A549 (cell line): ENCODE results near the gene ZNF316. TPM values are rescaled to one million over a fixed set of nuclear protein-coding genes. Genes with fewer than 3 reads are reported as not detected.

ENCODE experiments used
- ATAC-seq, 2 experiments: fragments of 200-7000 bp in 1 of 2; fragments of >200 bp in 1 of 2; cut with Nextera tagmentation in 1 of 2; cut with Tn5 transposase in 1 of 2; 3 replicates each; pipeline versions ENCODE4 v1.8.0 to v1.9.1; 2018 to 2020; ENCODE audit warnings: mild to moderate bottlenecking in 1 of 2, moderate library complexity in 1 of 2
- CTCF ChIA-PET: fragments of 300-600 bp; sonication (Branson Sonifier 250); formaldehyde crosslinking; extraction: SDS; loops from one replicate; lab custom pipeline; 2021; ENCODE audit warnings: antibody characterized with exemption, inconsistent platforms; lab: Yijun Ruan, JAX
- POLR2A ChIA-PET: fragments of 350-600 bp; formaldehyde crosslinking; extraction: SDS; loops from one replicate; lab custom pipeline; 2021; ENCODE audit warnings: antibody characterized with exemption, inconsistent platforms; lab: Yijun Ruan, JAX
- DNase-seq, 2 experiments: peaks; one replicate each; pipeline versions ENCODE4 v3.0.0 to v3.0.0-alpha.2; 2011 to 2016; ENCODE audit warnings: low read depth in 1 of 2, low spot score in 1 of 2
- FAIRE-seq: peaks from 2 replicates; lab custom pipeline; 2011; peaks lifted over from hg19 to GRCh38; lab: Jason Lieb, UNC
- H3K27ac ChIP-seq, 2 experiments: fragments of >200 bp; sonication (Bioruptor Twin); formaldehyde crosslinking; 3 replicates each; pipeline ENCODE4 v1.5.1; 2016 to 2017
- H3K4me1 ChIP-seq: fragments of >200 bp; sonication (Bioruptor Twin); formaldehyde crosslinking; 3 replicates; pipeline ENCODE4 v1.6.1; 2016
- H3K4me2 ChIP-seq: fragments of >200 bp; sonication (Bioruptor Twin); formaldehyde crosslinking; 3 replicates; pipeline ENCODE4 v1.6.1; 2016
- H3K4me3 ChIP-seq: fragments of >200 bp; sonication (Bioruptor Twin); formaldehyde crosslinking; 3 replicates; pipeline ENCODE4 v1.5.1; 2016
- H3K9me3 ChIP-seq: fragments of >200 bp; sonication (Bioruptor Twin); formaldehyde crosslinking; 3 replicates; pipeline ENCODE4 v1.6.1; 2016
- ATOH8 ChIP-seq: fragments of 250-450 bp; sonication (Bioruptor Pico); IDR thresholded peaks from 2 replicates; pipeline ENCODE4 v1.5.0; 2020; ENCODE audit warnings: low read depth, mild to moderate bottlenecking, moderate library complexity
- BHLHE40 ChIP-seq: IDR thresholded peaks from 2 replicates; pipeline ENCODE4 v1.6.1; 2012; ENCODE audit warnings: low read depth, low read length, inconsistent platforms
- CEBPB ChIP-seq, 2 experiments: fragments of >200 bp in 1 of 2; sonication (Bioruptor Twin) in 1 of 2; formaldehyde crosslinking in 1 of 2; IDR thresholded peaks; 2 replicates each; pipeline ENCODE4 v1.6.1; 2012 to 2016
- CHD2 ChIP-seq: fragments of 150-350 bp; IDR thresholded peaks from 2 replicates; pipeline ENCODE4 v1.6.1; 2014; ENCODE audit warnings: low read length; ENCODE audit not compliant: partially characterized antibody
- E2F6 ChIP-seq: IDR thresholded peaks from 2 replicates; pipeline ENCODE4 v1.6.1; 2012; ENCODE audit warnings: low read depth, borderline replicate concordance
- EHF ChIP-seq: fragments of 250-450 bp; sonication (Bioruptor Pico); IDR thresholded peaks from 2 replicates; pipeline ENCODE4 v1.5.0; 2020; ENCODE audit warnings: mild to moderate bottlenecking
- EHMT2 ChIP-seq: fragments of 200-600 bp; sonication (generic); IDR thresholded peaks from 2 replicates; pipeline ENCODE4 v1.6.1; 2016; ENCODE audit warnings: antibody characterized with exemption, low read depth, mild to moderate bottlenecking, moderate library complexity
- EP300 ChIP-seq, 2 experiments: fragments of >200 bp; sonication (Bioruptor Twin); formaldehyde crosslinking; IDR thresholded peaks; 2 replicates in 1 of 2; 3 replicates in 1 of 2; pipeline ENCODE4 v1.6.1; 2016 to 2017
- FOSB ChIP-seq: fragments of 250-450 bp; sonication (Bioruptor Pico); IDR thresholded peaks from 2 replicates; pipeline ENCODE4 v1.5.0; 2020; ENCODE audit warnings: mild to moderate bottlenecking, moderate library complexity
- GATA3 ChIP-seq: IDR thresholded peaks from 2 replicates; pipeline ENCODE4 v1.6.1; 2012; ENCODE audit warnings: borderline replicate concordance
- HDAC2 ChIP-seq: fragments of 200-600 bp; sonication (generic); IDR thresholded peaks from 2 replicates; pipeline ENCODE4 v1.6.1; 2016
- HOXB13 ChIP-seq: fragments of 250-450 bp; sonication (Bioruptor Pico); IDR thresholded peaks from 2 replicates; pipeline ENCODE4 v1.5.0; 2020; ENCODE audit warnings: low read depth, mild to moderate bottlenecking, moderate library complexity
- HOXB5 ChIP-seq: fragments of 250-450 bp; sonication (Bioruptor Pico); IDR thresholded peaks from 2 replicates; pipeline ENCODE4 v1.5.0; 2020; ENCODE audit warnings: mild to moderate bottlenecking, moderate library complexity
- JUN ChIP-seq, 2 experiments: fragments of >200 bp; sonication (Bioruptor Twin); formaldehyde crosslinking; IDR thresholded peaks; 2 replicates in 1 of 2; 3 replicates in 1 of 2; pipeline ENCODE4 v1.6.1; 2016 to 2017
- JUNB ChIP-seq: fragments of >200 bp; sonication (Bioruptor Twin); formaldehyde crosslinking; IDR thresholded peaks from 2 replicates; pipeline ENCODE4 v1.6.1; 2016
- KDM1A ChIP-seq: fragments of 200-600 bp; sonication (generic); IDR thresholded peaks from 2 replicates; pipeline ENCODE4 v1.6.1; 2016; ENCODE audit warnings: low read depth, mild to moderate bottlenecking
- MAZ ChIP-seq: fragments of 150-350 bp; IDR thresholded peaks from 2 replicates; pipeline ENCODE4 v1.6.1; 2014; ENCODE audit warnings: antibody characterized with exemption, low read depth, low read length, borderline replicate concordance
- NFE2L2 ChIP-seq: fragments of 150-350 bp; conservative IDR thresholded peaks from 2 replicates; pipeline ENCODE4 v1.6.1; 2014; ENCODE audit warnings: low read length
- NPAS2 ChIP-seq: fragments of 250-450 bp; sonication (Bioruptor Pico); IDR thresholded peaks from 2 replicates; pipeline ENCODE4 v1.8.0; 2022; ENCODE audit warnings: mild to moderate bottlenecking, moderate library complexity, borderline replicate concordance
- NR3C1 ChIP-seq: fragments of >200 bp; sonication (Bioruptor Twin); formaldehyde crosslinking; IDR thresholded peaks from 3 replicates; pipeline ENCODE4 v1.6.1; 2017
- PHF8 ChIP-seq: fragments of 200-600 bp; sonication (generic); IDR thresholded peaks from 2 replicates; pipeline ENCODE4 v1.6.1; 2016; ENCODE audit warnings: low read depth, mild to moderate bottlenecking, antibody characterized with exemption, moderate library complexity, borderline replicate concordance
- RAD21 ChIP-seq, 2 experiments: fragments of >200 bp in 1 of 2; sonication (Bioruptor Twin) in 1 of 2; formaldehyde crosslinking in 1 of 2; IDR thresholded peaks in 1 of 2; conservative IDR thresholded peaks in 1 of 2; 2 replicates in 1 of 2; 3 replicates in 1 of 2; pipeline ENCODE4 v1.6.1; 2012 to 2018; ENCODE audit warnings: inconsistent platforms in 1 of 2
- RARB ChIP-seq: fragments of 250-450 bp; sonication (Bioruptor Pico); IDR thresholded peaks from 2 replicates; pipeline ENCODE4 v1.8.0; 2021; ENCODE audit warnings: mild to moderate bottlenecking, moderate library complexity
- RCOR1 ChIP-seq: fragments of 150-350 bp; IDR thresholded peaks from 2 replicates; pipeline ENCODE4 v1.6.1; 2014; ENCODE audit warnings: antibody characterized with exemption, low read length, low read depth
- REST ChIP-seq: fragments of 200-600 bp; sonication (generic); IDR thresholded peaks from 2 replicates; pipeline ENCODE4 v1.6.1; 2016; ENCODE audit warnings: antibody characterized with exemption, mild to moderate bottlenecking, moderate library complexity
- SMC3 ChIP-seq: fragments of >200 bp; sonication (Bioruptor Twin); formaldehyde crosslinking; IDR thresholded peaks from 3 replicates; pipeline ENCODE4 v1.6.1; 2018; ENCODE audit warnings: inconsistent platforms
- SREBF2 ChIP-seq: fragments of 450-650 bp; IDR thresholded peaks from 2 replicates; pipeline ENCODE4 v1.6.1; 2014; ENCODE audit warnings: mild to moderate bottlenecking, moderate library complexity
- TFCP2L1 ChIP-seq: fragments of 250-450 bp; sonication (Bioruptor Pico); IDR thresholded peaks from 2 replicates; pipeline ENCODE4 v1.5.0; 2021; ENCODE audit warnings: mild to moderate bottlenecking
- ZC3H11A ChIP-seq: fragments of 450-650 bp; IDR thresholded peaks from 2 replicates; pipeline ENCODE4 v1.6.1; 2014; ENCODE audit warnings: antibody characterized with exemption, mild to moderate bottlenecking
- ZSCAN20 ChIP-seq: fragments of 250-450 bp; sonication (Bioruptor Pico); IDR thresholded peaks from 2 replicates; pipeline ENCODE4 v1.8.0; 2022; ENCODE audit warnings: mild to moderate bottlenecking, moderate library complexity
- WGBS: methylation state at CpG from one replicate; pipeline ENCODE4 v1.1.6; 2017; ENCODE audit errors: missing lambda C conversion rate; 5-methylcytosine and 5-hydroxymethylcytosine counted together
- polyA plus RNA-seq, 4 experiments: library from polyadenylated mRNA; depleted of rRNA in 3 of 4; stranded (reverse); fragments of >200 nt; fragmentation: RNase III in 1 of 4; extraction: RNeasy Plus Mini Kit Qiagen cat#74134 plus additional on column Dnase treatment in 1 of 4; gene quantifications; 2 replicates in 3 of 4; 3 replicates in 1 of 4; pipeline ENCODE4 v1.2.3, GENCODE V29; 2011 to 2017

ZNF316 gene
- polyA plus RNA-seq, 2 of the 4 experiments (the other 2 are of a cell fraction): 7.5 to 21.2 TPM

GRCh38 chr7:6606866-6607583 is 30.1 kb upstream of the ZNF316 start:
- H3K27ac ChIP-seq: no peak overlapping the region
- 91% methylated on average over 23 of the region's 36 CpGs for WGBS
- ATAC-seq (no peak), DNase-seq (no peak), FAIRE-seq (no peak)
- CTCF ChIA-PET: interaction anchor here (1.4 to 3.2 kb wide), 2 partner anchors 17 to 91 kb away, joined by 5 to 17 read pairs; partner anchors contain the start of gene INTS15
- no peaks in the 10 kb centered on the region for H3K9me3 ChIP-seq
- H3K4me1 ChIP-seq: no peaks in the 10 kb centered on the region
- no peak overlapping the region for H3K4me3 ChIP-seq
- POLR2A ChIA-PET: no interaction called here
- no peak for TF ChIP-seq ZC3H11A
- TF ChIP-seq SREBF2: no peak
- TF ChIP-seq GATA3: no peak
- no peak for TF ChIP-seq EP300 (IDR thresholded peaks at IDR 0.05)
- TF ChIP-seq HOXB13 (CRISPR knock-in tag): no peak
- no peak for TF ChIP-seq RAD21 (conservative IDR thresholded peaks at IDR 0.05 in 1 of 2, IDR thresholded peaks at IDR 0.05 in 1 of 2)
- TF ChIP-seq NPAS2 (CRISPR knock-in tag): no peak
- TF ChIP-seq RCOR1: no peak
- TF ChIP-seq JUN (IDR thresholded peaks at IDR 0.05): no peak
- no peak for TF ChIP-seq HDAC2
- TF ChIP-seq ZSCAN20 (CRISPR knock-in tag): no peak
- TF ChIP-seq SMC3: no peak
- no peak for TF ChIP-seq MAZ
- no peak for TF ChIP-seq CEBPB (IDR thresholded peaks at IDR 0.05)
- TF ChIP-seq EHMT2: no peak
- TF ChIP-seq NFE2L2: no peak
- TF ChIP-seq FOSB (CRISPR knock-in tag): no peak
- no peak overlapping the region for H3K4me2 ChIP-seq

- no peak for TF ChIP-seq BHLHE40
- no peak for TF ChIP-seq TFCP2L1
- TF ChIP-seq ATOH8 (CRISPR knock-in tag): no peak
- TF ChIP-seq KDM1A: no peak
- no peak for TF ChIP-seq RCOR1
- TF ChIP-seq CHD2: no peak
- no peak for TF ChIP-seq JUNB
- TF ChIP-seq EHF: no peak
- TF ChIP-seq REST: no peak
- TF ChIP-seq FOSB (CRISPR knock-in tag): no peak
- no peak for TF ChIP-seq RARB (CRISPR knock-in tag)
- no peak for TF ChIP-seq E2F6
- TF ChIP-seq HOXB5 (CRISPR knock-in tag): no peak
- TF ChIP-seq SREBF2: no peak
- no peak for TF ChIP-seq JUN (IDR thresholded peaks at IDR 0.05)
- TF ChIP-seq PHF8: no peak
- TF ChIP-seq NR3C1: no peak
- WGBS: over 99% methylated on average over 19 of the region's 38 CpGs
- H3K9me3 ChIP-seq: no peaks in the 10 kb centered on the region
- H3K4me3 ChIP-seq: no peak overlapping the region
- ChIA-PET POLR2A (no interaction called here), CTCF (interaction anchor here (0.6 to 3.2 kb wide), 3 partner anchors 18 to 92 kb away, joined by 3 to 17 read pairs (median 5); partner anchors contain the start of gene INTS15)
- DNase-seq (no peak), ATAC-seq (no peak; a peak in 1 of 6 replicates), FAIRE-seq (no peak)
- no peak overlapping the region for H3K27ac ChIP-seq
- no peak overlapping the region for H3K4me2 ChIP-seq
- no peaks in the 10 kb centered on the region for H3K4me1 ChIP-seq
Observed at GRCh38 chr7:6607651-6608051, 29.5 kb upstream of the ZNF316 start.
